DMS79 (cell line): ENCODE data around the gene CTRB1.
A peak's percentile ranks its signal among the peaks of the same experiment; 100 is the strongest.
"Not testable (repeated sequence)": the region's sequence is repeated elsewhere in the genome, so short reads cannot be mapped to it uniquely, and the experiment has no call there.

Experiments used
- DNase-seq: peaks from one replicate; lab custom pipeline; 2025; lab: John Stamatoyannopoulos, UW

Gene CTRB1

DNA sequence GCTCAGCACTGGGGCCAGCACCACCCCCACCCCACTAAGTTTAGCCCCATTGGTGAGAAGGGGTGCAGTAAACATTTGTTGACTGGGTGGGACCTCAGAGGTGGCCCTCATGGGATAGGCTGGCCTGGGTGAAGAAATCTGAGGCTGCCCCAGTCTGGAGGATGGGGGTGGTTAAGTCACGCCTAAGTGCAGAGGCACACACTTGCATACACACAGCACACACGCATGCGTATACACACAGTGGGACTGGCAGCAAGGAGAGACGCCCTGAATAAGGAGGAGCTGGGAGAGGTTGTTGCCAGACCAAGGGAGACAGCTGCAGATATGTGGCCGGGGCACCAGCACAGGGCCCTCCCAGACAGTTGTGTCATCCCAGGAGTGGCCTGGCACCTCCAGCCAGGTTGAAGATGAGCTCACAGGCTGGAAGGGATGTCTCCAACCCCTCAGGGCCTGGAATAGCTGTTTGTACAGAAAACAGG lies 35.6 kb downstream of the CTRB1 start:
- DNase-seq: no peak

DNA sequence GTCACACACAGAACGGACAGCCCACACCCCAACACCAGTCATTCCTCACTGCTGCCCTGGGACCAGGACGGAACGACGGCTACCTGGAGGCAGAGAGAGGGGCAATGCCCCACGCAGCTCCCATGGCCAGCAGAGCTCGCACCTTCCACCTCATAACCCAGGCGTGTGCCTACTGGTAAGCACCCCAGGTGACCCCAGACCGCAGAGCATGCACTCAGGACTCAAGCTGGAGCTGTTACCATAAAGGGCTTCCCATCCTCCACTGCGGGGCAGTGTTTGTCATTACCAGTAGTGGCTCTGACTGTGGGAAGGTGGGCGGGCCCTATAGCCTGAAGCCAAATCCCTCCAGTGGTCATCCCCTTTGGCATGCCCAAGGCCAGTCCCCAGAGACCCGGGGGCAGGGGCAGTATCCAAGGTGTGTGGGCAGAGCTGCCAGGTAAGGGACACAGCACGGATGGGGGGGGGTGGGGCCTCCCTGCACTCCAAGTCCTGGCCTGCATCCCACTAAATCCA lies 37.3 kb downstream of the CTRB1 start:
- DNase-seq: no peak

DNA sequence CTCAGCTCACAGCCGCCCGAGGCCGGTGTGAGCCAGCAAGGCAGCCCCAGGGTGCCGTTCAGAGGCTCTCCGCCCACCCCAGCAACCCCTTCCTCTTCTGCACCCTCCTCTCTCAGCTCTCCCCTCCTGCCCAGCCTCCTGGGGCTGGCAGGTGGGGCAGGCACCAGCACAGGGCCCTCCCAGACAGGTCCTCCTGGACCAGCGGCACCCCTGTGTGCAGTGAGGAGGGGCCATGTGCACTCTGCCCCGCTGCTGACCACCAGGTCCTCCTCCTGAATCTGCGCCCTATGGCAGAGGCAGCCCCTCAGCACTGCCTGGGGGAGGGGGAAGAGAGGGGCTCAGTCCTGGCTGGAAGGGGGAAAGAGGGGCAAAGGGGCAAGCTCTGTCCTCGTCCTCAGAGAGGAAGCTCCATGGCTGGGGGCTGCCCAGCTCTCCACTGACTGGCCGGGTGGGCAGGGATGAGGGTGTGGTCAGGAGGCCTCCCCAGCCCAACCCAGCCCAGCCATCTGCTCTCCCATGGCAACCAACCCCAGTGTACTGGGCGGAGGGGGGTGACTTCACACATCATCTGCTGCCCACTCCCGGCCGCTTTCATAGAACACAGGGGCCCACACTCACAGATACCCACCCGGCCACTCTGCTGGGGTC lies 38.0 kb downstream of the CTRB1 start:
- DNase-seq: no peak

DNA sequence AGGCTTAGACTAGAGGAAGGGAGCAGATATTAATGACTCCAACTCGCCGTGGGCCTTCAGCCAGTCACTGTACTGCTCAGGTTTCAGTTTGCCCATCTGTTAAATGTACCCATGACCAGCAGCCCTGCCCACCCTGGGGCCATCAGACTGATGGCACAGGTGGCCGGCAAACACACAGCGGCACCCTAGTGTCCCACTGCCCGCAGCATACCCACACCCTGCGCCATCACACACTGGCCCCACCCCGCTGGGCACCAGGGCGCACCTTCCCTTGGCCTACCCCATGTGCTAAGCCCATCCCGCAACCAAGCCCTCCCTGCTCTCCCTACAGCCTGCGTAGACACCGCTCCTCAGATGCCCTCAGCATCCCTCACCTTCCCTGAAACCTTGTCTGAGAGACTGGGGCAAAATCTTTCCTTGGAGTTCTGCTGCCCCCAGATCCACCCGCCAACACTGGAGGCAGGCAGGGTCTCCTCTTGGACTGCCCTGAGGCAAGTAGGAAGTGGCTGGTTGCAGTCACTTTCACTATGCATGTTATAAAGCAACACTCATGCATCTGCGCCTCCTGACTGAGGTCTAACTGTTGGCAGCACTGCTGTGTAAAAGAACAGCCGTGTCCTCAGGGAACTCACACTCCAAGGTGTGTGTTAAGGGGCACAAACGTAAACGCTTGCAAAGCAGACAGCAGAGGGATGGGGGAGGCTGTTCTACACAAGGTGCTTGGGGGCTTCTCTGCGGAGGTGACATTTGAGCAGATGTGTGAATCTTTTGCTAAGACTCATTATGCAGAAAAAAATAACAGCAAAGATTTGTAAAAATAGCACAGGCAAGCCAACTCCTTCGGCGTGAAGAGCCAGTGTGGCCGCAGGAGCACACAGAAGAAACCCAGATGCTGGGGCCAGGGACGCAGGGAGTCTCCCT lies 39.4 kb downstream of the CTRB1 start:
- DNase-seq: no peak

DNA sequence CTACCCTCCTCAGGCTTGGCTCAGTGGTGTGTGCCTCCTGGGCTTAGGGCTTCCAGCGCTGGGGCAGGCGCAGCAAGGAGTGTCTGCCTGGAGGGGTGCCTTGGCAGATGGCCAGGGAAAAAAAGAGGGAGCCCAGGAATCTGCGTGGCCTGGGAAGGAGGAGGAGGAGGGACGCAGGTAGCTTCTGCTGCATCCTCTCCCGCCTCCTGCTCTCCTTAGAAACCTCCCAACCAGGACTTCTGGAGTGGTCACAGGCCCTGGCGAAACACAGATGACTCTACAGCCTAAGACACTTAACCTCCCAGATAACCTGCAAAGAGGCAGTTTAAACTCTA lies 40.0 kb downstream of the CTRB1 start:
- DNase-seq: no peak

DNA sequence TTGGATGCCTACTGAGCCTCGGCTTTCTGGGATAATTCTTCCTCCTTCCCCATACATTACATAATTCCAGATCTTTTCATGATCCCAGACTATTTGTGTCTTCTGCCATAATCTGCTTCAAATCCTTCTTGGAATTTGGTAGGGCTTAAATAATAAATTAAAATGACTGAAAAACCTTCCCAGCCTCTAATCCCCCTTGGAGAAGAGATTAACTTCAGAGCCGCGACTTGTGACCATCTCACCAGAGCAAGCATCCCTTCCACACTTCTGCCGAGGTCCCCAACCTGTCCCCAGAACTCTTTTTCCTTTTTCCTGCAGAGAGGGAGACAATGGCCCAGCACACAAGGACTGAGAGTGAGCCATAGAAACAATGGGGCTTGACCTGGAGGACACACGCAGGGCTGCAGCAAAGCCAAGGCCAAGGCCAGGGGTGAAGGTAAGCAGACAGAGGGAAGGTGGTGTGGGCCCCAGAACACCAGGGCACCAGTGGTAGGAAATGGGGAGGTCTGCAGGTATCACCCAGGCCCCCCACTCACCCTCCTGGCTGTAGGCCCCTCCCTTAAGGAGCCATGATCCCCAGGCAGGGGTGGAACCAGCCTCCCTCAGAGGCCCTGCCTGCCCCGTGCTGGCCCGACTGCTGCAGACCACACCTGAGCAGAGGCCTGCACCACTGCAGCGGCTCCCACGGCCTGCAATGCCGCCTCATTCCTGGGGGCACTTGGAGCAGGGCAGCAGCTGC lies 42.2 kb downstream of the CTRB1 start:
- no peak for DNase-seq

DNA sequence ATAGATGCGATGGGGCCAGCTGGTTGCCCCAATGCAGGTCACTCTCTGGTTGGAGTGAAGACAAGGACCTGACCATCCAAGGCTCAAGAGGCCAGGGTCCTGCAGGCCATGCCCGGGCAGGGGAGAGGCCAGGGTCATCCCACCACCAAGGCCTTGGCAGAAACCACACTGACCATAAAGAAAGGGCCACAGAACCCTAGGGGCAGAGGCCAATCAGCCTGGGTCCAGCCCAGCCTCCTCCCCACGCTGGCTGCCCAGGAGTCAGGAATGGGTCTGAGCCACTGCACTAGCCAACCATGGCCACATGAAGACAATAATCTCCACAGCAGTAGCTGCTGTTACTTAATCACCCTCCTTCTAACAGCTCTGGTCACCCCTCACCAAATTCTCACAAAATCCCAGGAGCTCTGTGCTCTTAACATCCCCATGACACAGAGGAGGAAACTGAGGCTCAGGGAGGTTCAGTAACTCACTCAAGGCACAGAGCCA lies 42.8 kb downstream of the CTRB1 start:
- DNase-seq: no peak

DNA sequence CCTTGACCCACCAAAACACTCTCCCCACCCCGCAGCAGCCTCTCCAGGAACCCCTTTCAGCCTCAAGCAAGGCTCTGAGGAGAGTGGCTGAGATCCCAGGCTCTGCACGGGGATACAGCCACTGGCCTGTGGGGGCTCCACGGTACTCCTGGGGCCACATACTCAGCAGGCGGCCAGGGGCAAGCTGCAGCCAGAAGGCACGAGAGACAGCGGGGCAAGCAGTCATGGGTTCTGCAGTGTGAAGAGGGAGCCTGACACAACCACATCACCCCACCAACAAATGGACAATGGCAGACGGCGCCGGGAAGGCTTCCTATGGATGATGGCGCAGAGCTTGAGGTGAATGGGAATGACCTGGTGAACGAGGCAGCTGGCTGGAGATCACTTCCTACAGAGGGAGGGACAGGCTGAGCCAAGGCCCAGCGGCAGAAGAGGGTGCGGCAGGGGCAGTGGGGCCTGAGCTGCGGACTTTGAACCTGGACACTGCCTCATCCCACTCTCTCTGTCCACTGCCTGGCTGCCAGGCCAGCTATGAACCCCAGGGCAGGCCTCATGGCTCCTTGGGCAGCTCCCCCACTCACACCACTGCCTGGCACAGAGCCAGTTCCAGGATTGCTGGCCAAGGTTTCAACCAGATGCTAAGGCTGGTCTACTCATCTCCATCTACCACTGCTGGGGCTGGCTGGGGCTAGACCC lies 43.5 kb downstream of the CTRB1 start:
- no peak for DNase-seq

DNA sequence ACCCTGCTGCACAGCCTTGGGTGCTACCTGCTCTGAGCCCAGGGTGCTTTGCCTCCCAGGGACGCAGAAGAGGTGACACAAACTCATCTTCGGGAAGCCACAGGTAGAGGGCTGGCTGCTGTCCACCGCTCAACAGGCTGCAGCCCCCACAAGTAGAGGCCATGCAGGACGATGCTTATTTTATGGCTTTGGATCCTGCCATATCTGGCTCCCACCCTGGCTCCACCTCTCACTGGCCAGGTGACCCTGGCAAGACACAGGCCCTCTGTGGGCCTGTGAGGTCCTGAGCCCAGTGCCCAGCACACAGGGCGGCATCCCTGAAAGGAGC lies 44.0 kb downstream of the CTRB1 start:
- no peak for DNase-seq

DNA sequence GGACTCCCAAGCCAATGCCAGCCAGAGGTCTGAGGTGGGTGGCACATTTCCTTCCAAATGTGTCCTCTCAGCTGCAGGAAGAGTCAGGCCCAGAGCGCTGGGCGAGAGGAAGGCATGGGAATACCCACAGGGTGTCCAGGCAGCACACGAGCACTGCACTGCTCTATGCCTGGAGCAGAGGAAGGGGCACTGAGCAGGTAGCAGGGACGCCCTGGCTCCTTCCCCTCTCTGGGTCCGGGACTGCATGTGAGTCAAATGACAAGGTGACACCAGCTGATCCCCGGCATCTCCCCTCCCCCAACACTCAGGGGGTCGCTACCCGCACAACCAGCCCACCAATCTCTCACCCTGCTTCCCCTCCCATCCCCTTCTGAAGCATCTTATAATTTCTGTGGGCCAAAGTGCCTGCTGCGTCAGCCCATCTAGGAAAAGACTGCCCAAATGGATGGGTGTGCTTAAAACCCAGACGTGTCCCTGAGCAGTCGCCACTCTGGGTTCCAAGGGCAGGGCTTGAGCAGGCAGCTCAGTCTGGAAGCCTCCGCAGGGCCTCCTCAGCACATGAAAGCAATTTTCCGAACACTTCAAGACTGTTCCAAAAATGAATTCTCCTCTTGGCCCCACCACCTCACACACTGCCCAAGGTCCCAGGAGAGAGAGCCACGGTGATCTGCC lies 44.6 kb downstream of the CTRB1 start:
- DNase-seq: no peak

DNA sequence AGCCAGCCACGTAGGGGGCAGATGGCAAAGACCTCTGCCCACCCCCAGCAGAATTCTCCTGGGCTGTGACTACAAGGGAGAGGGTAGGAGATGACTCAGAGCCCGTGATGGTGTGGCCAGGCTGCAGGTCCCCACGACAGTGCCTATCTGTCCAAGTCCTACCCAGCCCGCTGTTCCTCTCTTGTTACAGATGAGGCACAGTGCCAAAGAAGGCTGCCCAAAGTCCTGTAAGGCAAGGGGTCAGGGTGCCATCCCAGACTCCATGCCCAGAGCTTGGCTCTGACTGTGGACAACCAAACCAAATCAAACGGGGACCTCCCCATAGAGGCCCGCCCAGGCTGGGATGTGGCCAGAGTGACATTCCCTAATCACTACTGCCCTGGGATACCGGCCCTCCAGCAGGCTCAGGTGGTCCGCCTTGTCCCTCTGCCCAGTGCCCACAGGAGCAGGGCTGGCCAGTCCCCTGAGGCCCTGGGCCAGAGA lies 45.2 kb downstream of the CTRB1 start:
- no peak for DNase-seq

DNA sequence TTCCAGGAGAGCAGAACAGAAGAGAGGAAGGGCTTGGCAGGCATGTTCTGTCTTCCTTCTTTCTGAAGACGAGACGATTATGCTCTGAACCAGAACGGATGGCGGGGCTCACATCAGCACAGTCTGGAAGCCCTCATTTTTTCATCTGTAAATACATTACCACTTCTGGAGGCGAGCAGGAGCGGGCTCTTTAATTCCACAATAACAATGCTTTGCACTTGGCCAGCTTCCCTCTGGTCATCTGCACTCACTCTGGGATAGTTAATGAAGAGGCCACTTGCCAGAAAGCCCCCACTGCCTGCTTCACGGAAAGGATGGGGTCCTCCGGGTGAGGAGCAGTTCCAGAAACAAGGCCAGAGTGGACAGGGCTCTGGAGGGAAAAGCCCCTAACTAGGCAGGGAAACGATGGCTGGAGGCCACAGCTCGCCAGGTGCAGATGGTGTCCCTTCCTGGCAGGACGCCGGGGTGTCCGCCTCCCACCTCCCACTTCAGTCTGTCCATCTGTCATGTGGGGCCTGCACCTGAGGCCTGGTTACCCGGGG lies 45.7 kb downstream of the CTRB1 start:
- no peak for DNase-seq

DNA sequence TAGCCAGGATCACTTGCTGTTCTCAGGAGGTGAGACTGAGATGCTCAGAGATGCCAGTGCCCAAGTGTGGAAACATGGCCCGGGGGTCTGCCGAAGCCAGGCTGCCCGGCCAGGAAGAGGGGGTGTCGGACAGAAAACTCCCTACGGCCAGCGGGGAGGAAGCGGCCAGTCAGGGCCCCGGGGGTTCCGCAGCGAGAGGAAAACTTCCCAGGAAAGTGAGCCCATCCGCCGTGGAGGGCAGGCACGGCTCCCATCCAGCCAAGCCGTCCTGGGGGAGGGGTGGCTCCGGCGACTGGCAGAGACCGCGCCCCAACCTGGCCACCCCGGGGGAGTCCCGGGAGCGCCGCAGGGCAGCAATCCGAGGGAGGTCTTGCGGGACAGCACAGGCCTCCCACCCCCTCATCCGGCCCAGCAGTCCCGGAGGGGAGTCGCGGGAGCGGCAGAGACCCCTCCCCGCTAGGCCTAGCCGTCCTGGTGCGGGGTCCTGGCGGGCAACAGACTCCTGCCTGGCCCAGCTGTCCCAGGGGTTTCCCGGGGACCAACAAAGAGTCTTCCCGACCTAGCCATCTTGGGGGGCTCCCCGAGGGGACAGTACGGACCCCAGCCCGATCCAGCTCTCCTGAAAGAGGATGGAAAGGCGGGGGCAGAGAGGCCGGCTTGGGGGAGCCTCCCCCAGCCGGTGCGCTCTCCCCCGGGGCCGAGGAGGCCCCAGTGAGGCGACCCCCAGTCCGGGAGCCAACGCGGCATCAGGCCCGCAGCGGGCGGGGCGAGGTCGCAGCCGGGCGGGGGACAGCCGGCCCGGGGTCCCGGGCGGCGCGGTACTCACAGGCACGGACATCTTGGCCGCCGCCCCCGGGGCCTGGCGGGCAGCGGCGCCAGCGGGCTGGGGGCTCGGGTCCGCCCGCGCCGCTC lies 46.5 kb downstream of the CTRB1 start:
- DNase-seq: no peak

DNA sequence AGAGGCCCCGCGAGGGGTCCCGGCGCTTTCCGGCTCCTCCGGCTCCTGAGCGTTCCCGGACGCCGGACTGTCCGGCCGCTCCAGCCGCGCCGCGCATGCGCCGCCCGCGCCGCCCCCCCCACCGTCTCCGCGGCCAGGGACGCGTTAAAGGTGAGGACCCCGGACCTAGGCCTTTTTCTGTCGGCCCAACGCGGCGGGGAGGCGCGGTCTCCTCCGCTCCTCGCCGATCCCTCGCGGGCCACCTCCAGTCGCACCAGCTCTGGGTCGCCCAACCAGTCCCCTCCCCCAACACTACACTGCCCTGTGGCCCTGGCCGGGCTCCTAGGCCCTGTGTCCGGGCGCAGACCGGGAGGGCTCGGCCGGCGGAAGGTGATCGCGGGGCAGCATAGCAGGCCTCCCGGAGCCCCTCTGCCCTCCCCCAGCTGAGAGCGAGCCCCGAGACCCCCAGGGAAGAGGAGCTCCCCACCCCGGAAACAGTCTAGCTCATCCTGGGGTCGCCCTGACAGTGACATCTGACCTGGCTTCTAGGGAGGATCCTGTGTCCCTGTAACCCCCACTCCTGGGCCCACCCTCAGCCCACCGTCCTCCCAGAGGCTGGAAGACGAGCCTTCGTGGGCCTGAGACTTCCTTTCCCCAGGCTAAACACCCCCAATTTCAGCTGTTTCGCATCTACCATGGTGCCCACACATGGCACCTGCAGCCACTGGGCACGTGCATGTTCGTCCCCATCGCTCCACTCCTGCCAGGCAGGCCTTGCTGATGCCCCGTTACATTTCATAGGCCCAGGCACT lies 47.3 kb downstream of the CTRB1 start:
- no peak for DNase-seq

DNA sequence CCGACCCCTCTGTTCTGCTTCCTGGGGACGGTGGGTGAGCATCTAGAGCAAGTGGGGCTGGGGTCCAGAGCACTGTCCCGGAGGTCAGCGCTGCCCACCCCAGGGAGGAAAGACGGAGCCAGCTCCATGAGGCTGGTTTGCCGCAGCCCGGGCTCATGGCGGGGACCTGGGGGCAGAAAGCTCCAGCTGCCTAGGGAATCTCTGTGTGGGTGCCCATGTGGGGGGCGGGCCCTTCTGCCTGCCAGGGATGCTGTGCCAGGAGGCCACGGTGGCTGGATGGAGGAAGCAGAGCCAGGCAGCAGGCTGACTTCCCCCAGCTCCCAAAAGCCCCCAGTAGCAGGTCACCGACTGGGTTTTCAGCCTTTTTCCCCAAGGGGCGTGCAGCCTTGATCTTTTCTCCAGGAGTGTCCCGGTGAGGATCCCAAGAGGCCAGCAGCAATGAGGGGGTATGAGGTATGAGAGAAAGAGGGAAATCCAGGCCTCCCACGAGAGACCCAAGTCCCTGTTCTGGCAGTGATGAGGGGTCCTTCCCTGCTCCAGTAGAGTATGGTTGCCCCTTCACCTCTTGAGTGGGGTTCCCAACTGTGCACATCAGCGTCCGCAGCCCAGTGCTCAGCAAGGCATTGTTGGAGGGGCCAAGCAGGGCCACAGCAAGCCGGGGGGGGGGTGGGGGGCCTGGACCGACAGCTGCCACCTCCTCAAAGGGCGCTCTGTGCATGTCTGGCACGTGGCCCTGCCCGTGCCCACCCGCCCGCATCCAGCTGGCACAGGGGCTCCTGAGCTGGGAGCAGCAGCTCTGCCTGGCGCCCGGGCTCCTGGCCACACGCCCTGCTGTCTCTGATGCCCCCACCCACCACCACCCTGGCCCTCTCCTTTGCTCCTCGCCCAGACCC lies 48.2 kb downstream of the CTRB1 start:
- DNase-seq: no peak

DNA sequence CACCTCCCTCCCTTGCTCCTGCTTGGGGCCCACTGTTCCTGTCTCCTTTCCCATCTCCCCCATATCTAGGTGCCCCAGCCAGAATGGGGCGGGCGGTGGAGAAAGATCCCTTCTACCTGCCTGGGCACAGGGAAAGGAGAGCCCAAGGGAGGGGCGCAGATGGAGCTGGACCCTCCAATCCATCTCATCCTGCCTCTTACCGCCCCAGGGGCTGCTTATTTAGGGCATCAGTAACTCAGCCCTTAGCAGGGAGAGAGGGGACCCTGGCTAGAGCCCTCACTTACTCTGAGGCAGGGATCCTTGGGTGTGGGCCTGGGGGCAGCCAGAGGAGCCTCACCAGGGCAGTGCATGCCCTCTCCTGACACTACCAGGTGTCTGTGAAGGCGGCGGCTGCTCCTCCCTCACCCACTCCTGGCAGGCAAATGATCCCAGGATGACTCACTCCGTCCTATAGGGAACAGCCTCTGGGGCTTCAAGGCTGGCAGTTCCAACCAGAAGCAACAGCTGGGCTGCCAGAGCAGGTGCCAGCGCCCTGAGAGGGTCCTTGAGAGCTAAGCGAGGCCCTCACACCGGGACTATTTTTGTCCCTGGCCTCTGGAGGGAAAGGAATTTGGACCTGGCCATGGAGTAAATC lies 49.0 kb downstream of the CTRB1 start:
- peak; percentile 87 for DNase-seq

DNA sequence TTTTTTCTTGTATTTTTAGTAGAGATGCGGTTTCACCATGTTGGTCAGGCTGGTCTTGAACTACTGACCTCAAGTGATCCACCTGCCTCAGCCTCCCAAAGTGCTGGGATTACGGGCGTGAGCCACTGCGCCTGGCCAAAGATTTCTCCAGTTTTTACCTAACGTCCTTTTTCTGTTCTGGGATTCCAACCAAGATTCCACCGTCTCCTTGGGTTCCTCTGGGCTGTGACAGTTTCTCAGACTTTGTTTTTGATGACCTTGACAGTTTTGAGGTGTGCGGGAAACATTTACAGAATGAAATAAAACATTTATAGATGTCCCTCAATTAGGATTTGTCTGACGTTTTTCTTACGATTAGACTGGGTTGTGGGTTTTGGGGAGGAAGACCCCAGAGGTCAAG lies 50.6 kb downstream of the CTRB1 start:
- not testable (repeated sequence) for DNase-seq
